Islet of Langerhans (tissue), 1 donor: ENCODE measurements around the gene USH2A.
"Not testable (repeated sequence)": the region's sequence is repeated elsewhere in the genome, so short reads cannot be mapped to it uniquely, and the experiment has no call there.

ENCODE experiments used
- FAIRE-seq: peaks from one replicate; lab custom pipeline; 2011; peaks lifted over from hg19 to GRCh38; lab: Jason Lieb, UNC

Gene USH2A

DNA sequence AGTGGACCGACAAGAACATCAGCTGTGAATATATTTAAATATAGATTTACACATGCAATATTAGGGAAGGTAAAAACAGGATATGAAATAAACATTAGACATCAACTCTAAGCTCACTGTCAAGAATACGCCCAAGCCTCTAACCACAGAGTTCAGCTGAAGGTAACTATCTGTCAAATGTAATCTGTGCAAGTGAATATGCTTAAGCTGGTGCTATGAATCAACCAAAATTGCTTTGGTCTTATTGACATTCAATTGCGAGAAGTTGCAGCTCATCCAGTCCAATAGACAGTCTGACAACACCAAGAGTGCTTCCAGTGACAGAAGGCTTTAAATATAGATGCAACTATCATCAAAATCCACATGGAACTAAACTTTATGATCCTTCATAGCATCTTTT, 32.3 kb downstream of the USH2A start:
- no peak for FAIRE-seq

DNA sequence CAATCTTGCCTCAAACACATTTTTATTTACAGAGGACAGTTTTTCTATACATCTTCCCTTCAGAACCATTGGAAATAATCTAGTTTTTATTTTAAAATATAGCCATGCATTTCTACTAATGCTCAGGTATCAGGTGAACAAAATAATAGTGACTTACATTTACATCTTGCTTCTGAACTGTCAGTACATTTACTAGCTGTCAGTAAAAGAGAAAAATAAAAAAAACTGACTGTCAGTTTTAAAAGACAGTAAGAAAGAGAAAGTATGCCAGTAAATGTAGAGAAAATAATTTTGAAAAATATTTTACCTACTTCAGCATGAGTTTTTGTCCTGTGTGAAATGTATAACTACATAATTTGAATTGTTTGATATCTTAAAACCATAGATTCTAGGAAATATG, 33.5 kb downstream of the USH2A start:
- FAIRE-seq: no peak

DNA sequence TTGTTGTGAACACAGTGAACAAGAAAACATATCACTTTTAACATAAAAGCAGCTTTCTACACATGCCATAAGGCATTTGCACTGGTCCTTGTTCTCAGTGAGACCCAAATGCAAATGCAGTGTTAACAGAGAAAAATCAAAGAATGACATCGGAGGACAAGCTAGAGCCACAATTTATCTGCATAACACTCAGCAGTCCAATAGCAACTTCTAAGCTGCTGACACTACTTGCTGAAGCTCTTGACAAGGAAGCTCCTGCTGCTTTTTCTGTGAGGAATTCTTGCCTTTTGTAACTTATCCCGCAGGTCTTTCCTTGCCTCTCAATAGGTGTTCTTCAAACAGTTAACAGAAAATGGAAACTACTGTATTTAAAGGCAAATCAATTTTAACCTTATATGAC, 34.7 kb downstream of the USH2A start:
- no peak for FAIRE-seq

DNA sequence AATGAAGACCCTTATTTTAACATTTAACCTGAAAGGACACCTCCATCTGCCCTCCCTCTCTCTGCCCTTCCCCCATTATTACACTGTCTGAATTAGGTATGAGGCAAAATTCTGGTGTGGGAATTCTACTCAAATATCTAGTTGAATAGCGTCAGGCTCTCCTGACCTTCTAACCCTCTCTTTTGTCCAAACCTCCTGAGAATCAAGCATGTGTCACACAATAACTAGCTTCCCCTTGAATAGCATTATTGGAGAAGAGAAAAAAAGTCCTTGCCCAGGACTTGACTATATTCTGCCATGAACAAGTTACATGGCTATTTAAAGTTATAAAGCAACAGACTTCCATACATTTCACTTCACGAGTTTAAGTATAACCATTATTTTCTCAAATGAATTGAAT, 35.5 kb downstream of the USH2A start:
- no peak for FAIRE-seq

DNA sequence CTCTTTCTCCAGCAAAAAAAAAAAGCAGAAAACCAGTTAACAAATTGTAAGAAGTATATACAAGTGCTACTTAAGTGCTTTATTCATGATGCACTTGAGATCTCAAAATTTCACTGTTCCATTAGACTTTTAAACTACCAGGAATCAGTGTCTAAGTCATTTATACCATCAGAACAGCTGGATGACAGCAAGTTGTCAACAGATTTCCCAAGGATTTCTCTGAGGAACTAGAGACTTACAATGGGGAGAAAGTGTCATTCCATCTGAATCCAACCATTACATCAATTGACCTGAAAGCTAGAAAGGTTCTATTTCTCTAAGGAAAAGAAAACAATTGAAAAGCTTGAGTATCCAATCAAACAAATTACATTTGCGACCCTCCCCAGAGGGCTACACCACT, 43.8 kb downstream of the USH2A start:
- FAIRE-seq: no peak

DNA sequence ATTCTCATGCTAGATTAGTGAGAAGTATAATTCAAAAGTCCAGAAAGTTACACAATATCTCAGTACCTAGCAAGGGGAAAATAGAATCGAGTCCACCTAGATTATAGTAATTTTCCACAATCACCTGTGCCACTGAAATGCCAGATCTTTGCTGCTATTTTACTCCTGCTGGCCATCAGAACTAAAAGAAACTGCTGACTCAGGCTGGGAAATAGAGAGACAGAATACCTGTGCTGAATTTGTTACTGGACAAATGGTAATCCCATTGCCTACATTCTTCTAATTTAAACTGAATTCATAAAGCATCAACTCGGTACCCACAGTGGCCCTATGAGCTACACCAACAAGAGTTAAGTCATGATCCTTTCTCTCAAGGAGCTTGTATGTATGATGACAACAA, 55.0 kb downstream of the USH2A start:
- no peak for FAIRE-seq

DNA sequence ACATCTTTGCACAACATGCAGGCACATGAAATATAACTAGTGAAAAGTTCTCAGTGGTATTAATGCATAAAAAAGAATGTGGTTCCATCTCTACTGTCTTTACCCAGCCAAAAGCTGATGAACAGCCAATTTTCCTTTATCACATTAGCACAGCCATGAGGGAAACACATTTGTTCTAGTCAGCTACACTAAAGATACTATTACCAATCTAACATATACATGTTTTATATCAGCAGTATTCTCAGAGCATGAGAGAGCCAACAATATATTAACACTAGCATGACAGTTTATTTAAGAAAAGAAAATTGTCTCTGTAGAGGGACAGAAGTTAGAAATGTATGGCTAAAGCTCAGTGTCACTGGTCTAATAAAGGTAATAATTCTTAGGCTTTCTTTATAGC, 56.3 kb downstream of the USH2A start:
- no peak for FAIRE-seq

DNA sequence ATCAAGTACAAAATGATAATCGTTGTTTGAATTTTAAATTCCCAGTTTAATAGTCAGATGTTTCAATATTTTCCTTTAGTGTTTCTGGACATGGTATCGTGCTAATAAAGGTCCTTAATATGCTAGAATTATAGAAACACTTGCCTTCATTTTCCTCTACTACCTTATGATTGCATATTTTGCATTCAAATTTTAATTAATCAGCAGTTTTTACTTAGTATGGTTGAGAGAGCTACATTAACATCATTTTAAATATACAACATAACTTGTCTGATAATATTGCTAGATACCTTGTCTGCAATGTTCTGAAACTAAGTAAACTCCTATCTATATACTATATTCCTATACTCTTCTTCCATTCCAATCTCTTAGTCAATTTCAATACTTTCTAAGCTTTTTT, 66.3 kb downstream of the USH2A start:
- FAIRE-seq: no peak

DNA sequence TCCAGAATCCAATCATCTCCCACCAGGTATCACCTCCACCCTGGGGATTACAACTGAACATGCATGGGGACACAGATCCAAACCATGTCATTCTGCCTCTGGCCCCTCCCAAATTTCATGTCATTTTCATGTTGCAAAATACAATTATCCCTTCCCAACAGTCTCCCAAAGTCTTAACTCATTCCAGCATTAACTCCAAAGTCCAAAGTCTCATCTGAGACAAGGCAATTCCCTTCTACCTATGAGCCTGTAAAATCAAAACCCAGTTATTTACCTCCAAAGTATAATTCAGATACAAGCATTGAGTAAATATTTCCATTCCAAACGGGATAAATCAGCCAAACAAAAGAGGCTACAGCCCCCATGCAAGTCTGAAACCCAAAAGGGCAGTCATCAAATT, 73.1 kb downstream of the USH2A start:
- FAIRE-seq: no peak

DNA sequence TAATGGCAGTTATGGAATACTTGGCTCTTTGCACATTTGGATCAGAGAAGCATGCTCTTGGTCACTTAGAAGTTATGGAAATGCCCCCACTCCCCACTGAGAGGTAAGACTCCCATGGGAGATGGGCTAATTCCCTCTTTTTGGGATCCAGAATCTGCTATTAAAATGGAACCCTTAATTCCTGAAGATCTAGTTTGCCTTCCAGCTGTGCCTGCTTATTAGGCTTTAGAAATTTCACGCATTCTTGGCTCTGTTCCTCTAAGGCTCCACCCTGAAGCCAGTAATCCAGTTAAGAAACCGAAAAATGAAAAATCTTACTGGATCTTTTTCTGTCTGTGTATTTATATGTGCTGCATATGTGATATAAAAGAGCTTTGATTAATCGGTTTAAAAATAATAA, 76.7 kb downstream of the USH2A start:
- no peak for FAIRE-seq

DNA sequence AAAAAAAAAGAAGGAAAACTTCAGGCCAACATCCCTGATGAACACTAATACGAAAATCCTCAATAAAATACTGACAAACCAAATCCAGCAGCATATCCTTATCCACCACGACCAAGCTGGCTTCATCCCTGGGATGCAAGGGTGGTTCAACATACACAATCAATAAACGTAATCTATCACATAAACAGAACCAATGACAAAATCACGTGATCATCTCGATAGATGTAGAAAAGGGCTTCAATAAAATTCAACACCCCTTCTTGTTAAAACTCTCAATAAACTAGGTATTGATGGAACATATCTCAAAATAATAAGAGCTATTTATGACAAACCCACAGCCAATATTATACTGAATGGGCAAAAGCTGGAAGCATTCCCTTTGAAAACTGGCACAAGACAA, 82.7 kb downstream of the USH2A start:
- FAIRE-seq: not testable (repeated sequence)

DNA sequence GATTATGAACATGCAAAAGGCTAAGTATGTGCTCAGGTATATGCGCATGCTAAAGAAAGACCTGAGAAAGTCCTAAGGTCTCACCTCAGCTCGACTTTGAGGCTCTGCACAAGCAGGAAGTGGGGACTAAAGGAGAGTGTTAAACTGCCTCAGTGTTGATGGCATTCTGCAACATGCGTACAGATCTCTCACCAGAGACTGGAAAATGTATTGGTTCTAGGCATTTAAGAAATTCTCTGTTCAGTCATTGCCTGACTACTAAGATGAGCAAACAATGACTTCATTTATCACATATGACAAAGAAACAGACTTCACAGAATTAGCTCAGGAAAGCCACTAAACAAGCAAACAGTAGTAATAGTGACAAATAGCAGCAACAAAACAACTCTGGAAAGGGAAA, 90.8 kb downstream of the USH2A start:
- FAIRE-seq: no peak

DNA sequence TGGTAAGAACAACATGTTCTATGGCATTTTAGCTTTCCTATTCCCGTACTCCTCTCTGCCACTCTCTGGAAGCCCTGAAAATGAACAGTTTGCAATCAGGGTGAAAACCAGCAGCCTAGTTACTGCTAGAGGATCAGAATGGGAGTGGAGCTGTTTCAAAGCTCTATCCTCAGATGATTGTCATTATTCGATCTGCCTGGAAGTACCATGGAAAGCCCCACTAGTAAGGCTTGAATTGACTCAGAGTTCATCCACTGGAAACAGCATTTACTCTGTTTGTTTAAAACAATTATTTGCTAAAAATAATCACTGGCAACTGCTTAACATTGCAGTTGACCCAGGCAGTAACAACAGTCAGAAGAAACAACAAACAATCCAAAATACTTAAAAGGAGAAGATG, 91.2 kb downstream of the USH2A start:
- no peak for FAIRE-seq

DNA sequence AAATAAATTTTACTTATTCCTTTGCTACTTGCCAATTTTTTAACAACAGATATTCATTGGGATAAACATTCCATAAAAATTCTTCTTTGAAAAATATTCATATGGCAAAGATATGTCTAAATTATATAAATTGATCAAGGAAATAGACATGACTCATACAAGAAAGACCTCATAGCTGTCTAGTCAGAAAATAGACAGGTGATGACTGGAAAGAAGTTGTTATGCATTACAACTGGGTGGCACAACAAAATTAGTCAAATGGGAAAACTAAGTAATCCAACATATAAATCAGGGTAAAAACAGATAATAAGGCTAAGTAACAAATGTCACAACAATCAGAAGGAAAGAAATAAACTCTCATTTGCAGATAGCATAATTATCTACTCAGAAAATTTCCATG, 92.0 kb downstream of the USH2A start:
- FAIRE-seq: peak; percentile 43

DNA sequence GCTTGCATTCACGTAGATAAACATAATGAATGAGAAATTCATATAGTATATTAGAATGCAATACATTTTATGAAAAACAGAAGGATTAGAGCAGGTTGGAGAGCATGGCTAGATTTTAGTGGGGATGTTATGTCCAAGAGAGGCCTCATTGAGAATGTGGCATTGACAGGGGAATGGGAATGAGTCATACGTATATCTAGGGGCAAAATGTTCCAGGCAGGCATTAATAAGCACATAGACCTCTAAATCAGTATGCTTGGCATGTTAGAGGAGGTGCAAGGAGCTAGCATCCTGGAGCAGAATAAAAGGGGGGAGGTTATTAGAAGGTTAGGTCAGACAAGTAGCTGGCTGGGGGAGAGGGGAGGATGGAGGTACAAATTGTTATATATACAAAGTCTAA, 93.0 kb downstream of the USH2A start:
- no peak for FAIRE-seq

DNA sequence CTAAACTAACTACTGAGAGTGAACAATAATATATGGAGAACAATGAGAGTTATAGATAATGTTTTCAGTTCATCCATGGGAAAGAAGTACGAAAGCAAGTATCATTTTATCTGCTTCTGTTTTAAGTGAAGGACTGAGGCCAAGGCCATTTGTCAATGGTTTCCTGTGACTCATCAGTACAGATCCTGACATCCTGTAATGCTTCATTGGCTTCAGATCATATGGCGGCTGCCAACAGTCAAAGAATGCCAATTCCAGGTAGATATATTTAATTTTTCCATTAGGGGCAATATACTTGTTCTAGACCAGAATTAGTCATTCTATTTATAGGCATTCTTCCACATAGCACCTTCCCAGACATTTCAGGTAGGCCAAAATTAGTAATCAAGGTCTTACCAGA, 97.3 kb downstream of the USH2A start:
- FAIRE-seq: no peak

DNA sequence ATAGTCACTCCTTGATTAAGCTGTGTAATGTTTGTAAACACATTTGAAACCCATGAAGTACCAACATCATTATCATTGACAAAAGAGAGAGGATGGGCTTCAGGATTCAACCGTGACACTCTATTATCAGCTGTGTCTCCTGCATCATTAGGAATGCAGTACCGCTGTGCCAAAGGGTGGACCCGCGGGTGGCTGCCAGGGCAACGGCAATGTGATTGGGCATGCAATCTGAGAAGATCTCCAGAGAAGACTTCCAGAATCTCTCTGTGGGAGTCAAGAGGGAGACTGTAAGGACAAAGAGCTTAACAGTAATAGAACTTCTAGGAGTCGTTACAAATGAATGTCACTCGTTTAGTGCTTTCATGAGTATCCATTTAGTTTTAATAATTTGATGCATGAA, 97.9 kb downstream of the USH2A start:
- no peak for FAIRE-seq

DNA sequence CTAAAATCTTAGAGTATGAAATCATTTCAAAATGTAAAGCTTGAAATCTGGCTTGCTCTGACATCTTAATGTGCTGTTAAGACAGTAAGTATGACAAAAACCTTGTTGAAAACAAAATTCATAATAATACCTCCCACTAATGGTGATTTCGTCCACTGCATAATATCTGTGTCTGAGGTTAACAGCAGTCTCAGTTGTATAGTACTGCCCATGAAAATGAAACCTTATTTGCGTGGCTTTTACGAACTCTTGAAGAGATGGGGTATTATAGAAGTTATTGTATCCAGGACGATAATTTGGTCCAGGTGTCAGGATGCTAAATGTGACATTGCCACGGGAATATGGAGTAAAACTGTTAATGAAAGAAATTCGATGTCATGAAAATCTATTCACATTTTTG, 99.9 kb downstream of the USH2A start:
- no peak for FAIRE-seq

DNA sequence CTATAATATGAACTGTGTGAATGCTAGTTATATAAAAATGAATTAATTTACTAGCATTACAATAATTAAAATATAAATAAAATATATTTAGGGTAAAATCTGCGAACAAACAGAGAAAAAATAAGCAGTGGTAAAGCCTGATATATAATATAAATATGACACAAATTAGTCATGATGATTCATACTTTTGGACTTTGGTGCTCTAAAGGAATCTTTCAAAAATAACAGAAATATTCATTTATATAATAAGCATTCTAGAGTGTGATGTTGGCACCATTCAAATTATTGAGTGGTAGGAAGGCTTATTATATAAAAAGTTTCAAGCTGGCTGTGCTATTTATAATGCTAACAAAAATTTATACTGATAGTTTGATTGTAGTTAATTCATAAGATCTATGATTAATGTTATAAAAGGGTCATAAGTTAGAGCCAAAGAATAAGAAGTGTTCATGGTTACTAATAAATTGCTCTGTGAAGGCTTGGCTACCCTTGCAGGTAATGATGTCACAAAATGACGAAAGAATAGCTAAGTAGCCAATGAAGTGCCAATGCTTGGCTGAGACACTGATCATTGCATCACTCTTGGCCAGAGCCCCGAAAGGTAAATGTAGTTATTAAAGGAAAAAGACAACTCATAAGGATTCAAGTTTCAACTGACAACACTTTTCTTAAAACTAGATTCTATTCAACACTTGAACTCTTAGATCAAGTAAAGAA, 108.7 kb downstream of the USH2A start:
- peak; percentile 88 for FAIRE-seq

DNA sequence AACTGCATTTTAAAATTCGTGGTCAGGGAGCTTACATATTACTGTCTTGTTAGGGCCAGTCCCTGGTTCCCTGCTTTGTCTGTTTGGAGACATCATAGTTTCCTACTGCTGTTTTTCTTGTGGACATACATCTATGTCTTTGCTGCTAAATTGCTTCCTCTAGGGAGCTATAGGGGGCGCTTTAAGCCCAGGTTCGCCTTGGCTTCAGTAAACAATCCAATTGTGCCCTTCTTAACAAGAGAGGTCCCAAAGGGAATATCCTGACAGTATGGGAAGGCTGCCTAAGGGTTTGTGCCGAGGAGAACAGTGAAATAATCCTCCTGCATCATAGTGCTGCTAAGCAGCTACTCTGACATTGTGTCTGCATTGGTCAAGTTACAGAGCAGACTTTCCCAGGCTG, 112.5 kb downstream of the USH2A start:
- FAIRE-seq: peak; percentile 27

DNA sequence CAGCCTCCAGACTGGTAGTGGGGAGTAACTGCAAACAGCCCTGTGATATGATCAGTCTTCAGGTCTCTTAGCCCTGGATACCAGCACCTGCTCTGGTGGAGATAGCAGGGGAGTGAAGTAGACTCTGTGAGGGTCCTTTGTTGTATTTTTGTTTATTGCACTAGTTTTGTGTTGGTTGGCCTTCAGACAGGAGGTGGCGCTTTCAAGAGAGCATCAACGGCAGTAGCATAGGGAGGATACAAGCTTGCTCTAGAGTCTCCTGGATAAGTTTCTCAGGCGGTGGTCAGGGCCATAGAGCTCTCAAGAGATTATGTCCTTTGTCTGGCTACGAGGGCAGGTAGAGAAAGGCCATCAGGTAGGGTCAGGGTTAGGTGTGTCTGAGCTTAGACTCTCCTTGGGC, 116.4 kb downstream of the USH2A start:
- FAIRE-seq: no peak

DNA sequence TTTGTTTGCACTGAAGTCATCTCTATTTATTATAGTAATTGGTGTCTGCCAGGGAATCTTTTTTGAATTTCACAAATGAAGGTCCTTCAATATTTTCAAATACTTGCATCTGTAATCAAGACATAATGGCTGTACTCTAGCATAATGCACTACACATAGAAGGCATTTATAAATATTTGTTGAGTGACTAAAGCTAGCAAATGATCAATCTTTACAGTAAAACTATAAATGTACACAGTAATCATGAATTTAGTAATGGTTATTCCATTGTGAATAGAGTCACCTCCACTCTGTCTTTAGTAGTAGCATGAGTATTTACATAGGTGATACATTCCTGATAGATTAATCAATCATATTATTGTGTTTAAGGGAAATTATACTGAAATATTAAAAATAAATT, 119.6 kb downstream of the USH2A start:
- FAIRE-seq: no peak

DNA sequence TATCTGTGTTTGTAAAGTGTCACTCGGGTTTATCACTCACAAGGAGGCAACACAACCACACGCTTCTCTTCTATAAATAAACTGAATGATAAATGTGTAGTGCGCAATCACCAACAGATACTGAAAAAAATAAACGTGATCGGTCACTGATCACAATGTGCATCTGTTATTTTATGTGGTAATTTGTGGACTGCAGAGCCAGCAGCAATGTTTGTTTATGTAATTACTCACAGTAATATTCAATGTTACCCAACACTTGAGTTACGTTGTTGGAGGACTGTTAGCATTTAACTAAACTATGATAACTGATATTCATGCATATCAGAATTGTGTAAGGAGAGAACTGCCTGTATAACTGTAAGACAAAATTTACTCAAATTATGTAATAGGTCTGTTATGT, 129.6 kb downstream of the USH2A start:
- FAIRE-seq: peak; percentile 47

DNA sequence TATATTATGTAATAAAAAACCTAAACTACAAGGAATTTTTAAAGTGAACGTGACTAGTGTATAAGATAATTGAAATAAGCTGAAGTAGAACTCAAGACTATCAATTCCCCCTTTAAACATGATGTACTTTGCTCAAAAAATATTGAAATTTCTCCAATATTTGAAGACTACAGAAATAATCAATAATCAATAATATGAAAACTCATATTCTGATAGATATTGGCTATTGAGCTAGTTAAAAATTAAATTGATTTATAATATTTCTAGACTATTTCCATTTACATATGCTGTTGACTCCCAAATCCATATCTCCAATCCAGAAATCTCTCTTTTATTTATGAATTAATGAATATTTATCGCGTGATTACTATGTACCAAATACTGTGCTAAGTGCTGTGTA, 133.2 kb downstream of the USH2A start:
- no peak for FAIRE-seq

DNA sequence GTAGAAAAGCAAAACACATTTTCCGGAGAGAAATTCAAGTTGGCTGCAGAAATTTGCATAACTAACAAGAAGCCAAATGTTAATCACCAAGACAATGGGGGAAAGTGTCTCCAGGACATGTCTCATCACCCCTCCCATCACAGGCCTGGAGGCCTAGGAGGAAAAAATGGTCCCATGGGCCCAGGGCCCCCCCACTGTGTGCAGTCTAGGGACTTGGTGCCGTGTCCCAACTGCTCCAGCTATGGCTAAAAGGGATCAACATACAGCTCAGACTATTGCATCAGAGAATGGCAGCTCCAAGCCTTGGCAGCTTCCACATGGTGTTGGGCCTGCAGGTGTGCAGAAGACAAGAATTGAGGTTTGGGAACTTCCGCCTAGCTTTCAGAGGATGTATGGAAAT, 138.2 kb downstream of the USH2A start:
- FAIRE-seq: no peak
